K562 (cell line): ENCODE measurements around the gene CNR2. TPM values are rescaled to one million over a fixed set of nuclear protein-coding genes. Genes with fewer than 3 reads are reported as not detected.

Source experiments
- ATAC-seq: fragments of 200-7000 bp; cut with Tn5 transposase; 3 replicates; pipeline ENCODE4 v1.9.1; 2020; ENCODE audit warnings: moderate library complexity
- BruUV-seq: library from RNA; stranded (reverse); fragments of 400-500 nt; replicated peaks from 2 replicates; lab custom pipeline; 2021; lab: Mats Ljungman, UMichigan
- CTCF ChIA-PET: fragments of 300-600 bp; formaldehyde crosslinking; extraction: SDS; loops from one replicate; lab custom pipeline; 2021; ENCODE audit warnings: low intra/inter-chr PET ratio; lab: Yijun Ruan, JAX
- POLR2A ChIA-PET: fragments of 300-600, 350-650 bp; sonication (Branson Sonifier 250); formaldehyde crosslinking; extraction: SDS; loops from one replicate; lab custom pipeline; 2021; ENCODE audit warnings: antibody characterized with exemption, inconsistent platforms; lab: Yijun Ruan, JAX
- DNase-seq, 4 experiments: peaks; one replicate each; pipeline versions ENCODE4 v3.0.0 to v3.0.0-alpha.2; 2011 to 2018; ENCODE audit warnings: low spot score in 3 of 4, mixed read lengths in 3 of 4; ENCODE audit errors: extremely low read depth in 1 of 4
- FAIRE-seq: peaks from 2 replicates; lab custom pipeline; 2011; peaks lifted over from hg19 to GRCh38; lab: Jason Lieb, UNC
- H2AFZ ChIP-seq: 2 replicates; pipeline ENCODE4 v1.6.0; 2011; ENCODE audit warnings: low read depth, low read length, control low read depth, inconsistent platforms
- H3K27ac ChIP-seq: fragments of 200-600 bp; 3 replicates; pipeline ENCODE4 v1.8.0; 2011; ENCODE audit warnings: low read depth, mild to moderate bottlenecking, control low read depth, inconsistent platforms, low read length, moderate library complexity, mixed read lengths; ENCODE audit errors: extremely low read depth
- H3K27me3 ChIP-seq, 2 experiments: fragments of 300-600 bp in 1 of 2; 2 replicates in 1 of 2; 3 replicates in 1 of 2; pipeline versions ENCODE4 v1.6.0 to v1.8.0; 2011; ENCODE audit warnings: inconsistent platforms in 2 of 2, low read length in 2 of 2, mild to moderate bottlenecking in 1 of 2, mixed read lengths in 1 of 2, moderate library complexity in 1 of 2; ENCODE audit not compliant: control insufficient read depth in 2 of 2, insufficient read depth in 2 of 2
- H3K36me3 ChIP-seq: fragments of 300-600 bp; 3 replicates; pipeline ENCODE4 v1.8.0; 2011; ENCODE audit warnings: mild to moderate bottlenecking, low read length, inconsistent platforms; ENCODE audit not compliant: control insufficient read depth, insufficient read depth
- H3K4me1 ChIP-seq, 2 experiments: fragments of 200-600 bp in 1 of 2; replicated peaks in 1 of 2; 2 replicates in 1 of 2; 3 replicates in 1 of 2; pipeline versions ENCODE4 v1.5.1 to v1.8.0; 2011; ENCODE audit warnings: inconsistent platforms in 2 of 2, low read length in 2 of 2, mild to moderate bottlenecking in 1 of 2, mixed read lengths in 1 of 2, moderate library complexity in 1 of 2; ENCODE audit not compliant: control insufficient read depth in 2 of 2, insufficient read depth in 2 of 2
- H3K4me2 ChIP-seq: 2 replicates; pipeline ENCODE4 v1.6.1; 2011; ENCODE audit warnings: low read length, control low read depth, inconsistent platforms, mixed read lengths; ENCODE audit not compliant: insufficient read depth
- H3K4me3 ChIP-seq: fragments of 200-600 bp; sonication (generic), shearing (Covaris generic); 2 replicates; pipeline ENCODE4 v1.5.1; 2016; ENCODE audit warnings: control low read depth, inconsistent platforms
- H3K79me2 ChIP-seq: fragments of 200-600 bp; 3 replicates; pipeline ENCODE4 v1.8.0; 2011; ENCODE audit warnings: low read length, inconsistent platforms; ENCODE audit not compliant: control insufficient read depth, insufficient read depth
- H3K9ac ChIP-seq, 2 experiments: 2 replicates each; pipeline versions ENCODE4 v1.6.0 to v1.6.1; 2011; ENCODE audit warnings: low read depth in 2 of 2, low read length in 2 of 2, control low read depth in 1 of 2, inconsistent platforms in 1 of 2, mild to moderate bottlenecking in 1 of 2, mixed read lengths in 1 of 2; ENCODE audit not compliant: insufficient read depth in 1 of 2
- H3K9me1 ChIP-seq: one replicate; pipeline ENCODE4 v1.6.0; 2011; ENCODE audit warnings: inconsistent platforms, mild to moderate bottlenecking, low read length, moderate library complexity; ENCODE audit not compliant: control insufficient read depth, insufficient read depth
- H3K9me3 ChIP-seq: replicated peaks from 2 replicates; pipeline ENCODE4 v1.5.1; 2011; ENCODE audit warnings: low read depth, low read length, inconsistent platforms; ENCODE audit not compliant: control insufficient read depth, insufficient read depth
- H4K20me1 ChIP-seq: replicated peaks from 2 replicates; pipeline ENCODE4 v1.6.1; 2011; ENCODE audit warnings: low read length, inconsistent platforms, mixed read lengths; ENCODE audit not compliant: control insufficient read depth, insufficient read depth
- ATF6 ChIP-seq: sonication (generic); formaldehyde crosslinking; IDR thresholded peaks from 2 replicates; pipeline ENCODE4 v1.4.0; 2020; ENCODE audit warnings: mild to moderate bottlenecking, missing genetic modification reagents
- E2F5 ChIP-seq: sonication (generic); formaldehyde crosslinking; IDR thresholded peaks from 2 replicates; pipeline ENCODE4 v1.8.0; 2022; ENCODE audit warnings: mild to moderate bottlenecking, missing genetic modification reagents
- ESRRA ChIP-seq: fragments of 450-650 bp; IDR thresholded peaks from 2 replicates; pipeline ENCODE4 v1.6.1; 2014; ENCODE audit warnings: low read depth, mild to moderate bottlenecking, moderate library complexity, borderline replicate concordance
- ETV5 ChIP-seq: sonication (generic); formaldehyde crosslinking; IDR thresholded peaks from 2 replicates; pipeline ENCODE4 v1.4.0; 2020; ENCODE audit warnings: low read depth, mild to moderate bottlenecking, missing genetic modification reagents
- POLR2B ChIP-seq: fragments of 450-650 bp; IDR thresholded peaks from 2 replicates; pipeline ENCODE4 v1.6.1; 2018; ENCODE audit warnings: low read depth; ENCODE audit not compliant: partially characterized antibody
- TAF7 ChIP-seq: fragments of 450-650 bp; IDR thresholded peaks from 2 replicates; pipeline ENCODE4 v1.6.1; 2016; ENCODE audit warnings: missing genetic modification characterization, missing compliant biosample characterization
- ZC3H4 ChIP-seq: sonication (generic); formaldehyde crosslinking; IDR thresholded peaks from 2 replicates; pipeline ENCODE4 v1.9.0; 2021; ENCODE audit warnings: missing genetic modification reagents, borderline replicate concordance
- ZFP91 ChIP-seq: sonication (generic); formaldehyde crosslinking; IDR thresholded peaks from 2 replicates; pipeline ENCODE4 v1.8.0; 2022; ENCODE audit warnings: mild to moderate bottlenecking, missing genetic modification reagents
- ZNF263 ChIP-seq: sonication (generic); formaldehyde crosslinking; IDR thresholded peaks from 2 replicates; pipeline ENCODE4 v1.8.0; 2022; ENCODE audit warnings: mild to moderate bottlenecking, missing genetic modification reagents, borderline replicate concordance
- WGBS: fragments of 100-300 bp; shearing (Covaris generic); methylation state at CpG from one replicate; pipeline ENCODE4 v1.1.6; 2016; ENCODE audit warnings: low coverage, mixed read lengths; ENCODE audit not compliant: insufficient coverage; ENCODE audit errors: missing lambda C conversion rate; 5-methylcytosine and 5-hydroxymethylcytosine counted together
- in situ Hi-C: fragments of 300-500 bp; cut with MboI; formaldehyde crosslinking; loops from 4 replicates; pipeline ENCODE4 v1.15.0; 2018; ENCODE audit warnings: inconsistent platforms, mixed read lengths
- intact Hi-C: fragments of 100-400 bp; cut with micrococcal nuclease; formaldehyde crosslinking; loops from 2 replicates; pipeline ENCODE4 v1.14.2; 2022
- polyA plus RNA-seq, 8 experiments: library from polyadenylated mRNA; depleted of rRNA in 4 of 8; stranded (reverse) in 5 of 8; unstranded in 3 of 8; fragments of >200 nt; fragmentation: Nextera tagmentation in 2 of 8; fragmentation: Illumina TruSeq in 1 of 8; extraction: Ambion mirVana in 2 of 8; extraction: Trizol in 1 of 8; gene quantifications; 2 replicates each; pipeline versions ENCODE4 v1.2.1 to v1.2.3, GENCODE V29; 2011 to 2014; ENCODE audit warnings: inconsistent platforms in 1 of 8, missing spikeins in 1 of 8
- total RNA-seq, 7 experiments: library from RNA; depleted of rRNA in 6 of 7; stranded (reverse); fragments of >200 nt in 6 of 7; fragmentation: Illumina TruSeq in 2 of 7; extraction: Trizol in 2 of 7; gene quantifications; 2 replicates each; pipeline versions ENCODE4 v1.2.1 to v1.2.3, GENCODE V29; 2011 to 2021; ENCODE audit warnings: low replicate concordance in 1 of 7

The CNR2 gene
- total and polyA plus RNA-seq, 9 of the 15 experiments (the other 6 are each of a cell fraction or from before 2014, with no cell fraction given): not detected

- peak overlapping the region; percentile 90 for H3K4me3 ChIP-seq
- BruUV-seq: TSS peak; percentile 85
- peaks cover 14% of the 10 kb centered on the region for H3K79me2 ChIP-seq
- peak overlapping the region; percentile 93 for H2AFZ ChIP-seq
- CTCF ChIA-PET: no interaction called here
- H3K9me1 ChIP-seq: no peaks in the 10 kb centered on the region
- POLR2A ChIA-PET: interaction anchor here (0.9 to 3.3 kb wide), 5 partner anchors 8 to 244 kb away, joined by 3 to 12 read pairs (median 4); no protein-coding TSS in a partner anchor
- DNase-seq (no peak), ATAC-seq (no peak; the same call in 2 of the 3 replicates), FAIRE-seq (no peak)
- TF ChIP-seq E2F5 (0 out of 2 replicates have a peak, but pooled peaks have one; percentile 10), ZNF263 (0 out of 2 replicates have a peak, but pooled peaks have one; percentile 30), ATF6 (CRISPR knock-in tag) (peak; percentile 58), POLR2B (no peak), TAF7 (tag) (no peak), ETV5 (peak; percentile 48; the same call in 1 of the 2 replicates), ZFP91 (CRISPR knock-in tag) (peak; percentile 55; the same call in 1 of the 2 replicates), ZC3H4 (CRISPR knock-in tag) (peak; percentile 53; the same call in 1 of the 2 replicates), ESRRA (no peak)
- H3K27me3 ChIP-seq: no peaks in the 10 kb centered on the region
- peak overlapping the region; percentile 88 for H3K27ac ChIP-seq
- H3K9me3 ChIP-seq: no peaks in the 10 kb centered on the region
- no peaks in the 10 kb centered on the region for H4K20me1 ChIP-seq
- in situ Hi-C loops: no loop called here
- intact Hi-C loops: no loop called here
- under 1% methylated on average over 8 of the region's 8 CpGs for WGBS
- H3K9ac ChIP-seq: peak overlapping the region; percentile 99
- H3K4me2 ChIP-seq: peak overlapping the region; percentile 100
- no peaks in the 10 kb centered on the region; the same call in 2 of the 3 replicates for H3K36me3 ChIP-seq
- peaks cover 5 to 17% of the 10 kb centered on the region in 2 experiments; a peak in 4 of 5 replicates for H3K4me1 ChIP-seq
Measured at GRCh38 chr1:23824711-23825075, 88.5 kb downstream of the CNR2 start.
